Hematopoietic multipotent progenitor cell treated with erythropoietin and hydrocortisone succinate and interleukin-3 and kit ligand, for 8 days (in vitro differentiated cells): ENCODE data around the gene NUMB.

Experiments
- DNase-seq: peaks from one replicate; pipeline ENCODE4 v3.0.0-alpha.2; 2015

NUMB gene

DNA sequence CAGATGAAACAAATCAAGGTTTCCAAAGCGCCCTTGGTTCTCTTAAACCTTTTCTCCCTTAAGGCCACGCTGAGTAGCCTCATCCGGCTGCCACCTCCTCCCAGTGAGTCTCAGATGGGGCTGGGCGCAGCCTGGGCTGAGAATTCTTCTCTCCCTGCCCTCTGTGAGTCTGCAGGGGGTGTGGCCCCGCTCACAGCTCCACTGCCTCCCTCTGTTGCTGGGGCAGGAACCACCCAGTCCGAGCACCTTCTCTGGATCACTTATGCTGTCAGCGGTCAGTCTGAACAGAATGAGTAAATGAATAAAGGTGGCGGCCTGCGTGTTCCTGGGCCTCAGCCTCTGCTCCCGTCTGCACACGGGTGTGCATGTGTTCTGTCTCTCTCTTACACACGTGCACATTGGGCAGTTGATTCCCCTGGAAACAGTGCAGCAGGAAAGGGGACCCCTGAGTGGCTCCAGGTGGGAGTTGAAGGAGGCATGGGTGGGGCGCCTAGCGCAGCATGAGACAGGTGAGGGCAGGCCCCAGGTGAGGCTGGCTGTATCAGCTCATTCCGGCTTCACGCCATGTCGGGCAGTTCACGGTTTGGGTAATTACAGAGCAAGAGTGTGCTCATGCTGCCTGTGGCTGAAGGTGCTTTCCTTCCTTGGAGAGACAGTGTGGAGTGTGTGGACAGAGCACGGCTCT, 216.7 kb downstream of the NUMB start:
- DNase-seq: no peak

DNA sequence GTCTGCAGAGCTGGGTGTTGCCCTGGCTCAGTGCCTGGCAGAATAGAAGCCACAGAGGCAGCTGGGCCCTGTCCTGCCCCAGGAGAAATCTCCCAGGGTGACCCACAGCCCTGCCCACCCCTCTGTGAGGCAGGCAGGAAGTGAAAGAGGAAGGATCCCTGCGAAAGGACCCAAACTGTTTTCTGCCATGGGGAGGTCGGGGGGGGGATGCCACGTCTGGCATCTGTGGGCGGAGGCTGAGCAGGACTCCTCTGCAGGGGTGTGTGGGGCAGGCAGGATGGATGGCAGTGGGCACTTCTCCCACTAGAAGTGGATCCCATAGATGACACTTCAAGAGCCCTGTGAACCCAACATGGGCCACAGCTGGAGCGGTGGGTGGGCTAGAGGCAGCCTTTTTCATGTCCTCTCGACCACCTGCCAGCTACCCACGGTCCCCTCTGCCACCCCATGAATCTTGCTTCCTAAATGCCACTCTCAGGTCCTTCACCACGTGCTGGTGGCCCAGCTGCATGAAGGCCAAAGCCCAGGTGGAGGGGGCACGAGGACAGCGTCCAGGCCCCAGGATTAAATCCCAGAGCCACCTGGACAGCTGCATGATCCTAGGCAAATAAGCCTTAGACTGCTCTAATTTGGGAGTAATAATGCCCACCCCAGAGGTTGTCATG, 217.4 kb downstream of the NUMB start:
- DNase-seq: no peak

GRCh38 chr14:73239393-73240241, 218.7 kb downstream of the NUMB start:
- no peak for DNase-seq

GRCh38 chr14:73238941-73239340, 219.4 kb downstream of the NUMB start:
- no peak for DNase-seq

DNA sequence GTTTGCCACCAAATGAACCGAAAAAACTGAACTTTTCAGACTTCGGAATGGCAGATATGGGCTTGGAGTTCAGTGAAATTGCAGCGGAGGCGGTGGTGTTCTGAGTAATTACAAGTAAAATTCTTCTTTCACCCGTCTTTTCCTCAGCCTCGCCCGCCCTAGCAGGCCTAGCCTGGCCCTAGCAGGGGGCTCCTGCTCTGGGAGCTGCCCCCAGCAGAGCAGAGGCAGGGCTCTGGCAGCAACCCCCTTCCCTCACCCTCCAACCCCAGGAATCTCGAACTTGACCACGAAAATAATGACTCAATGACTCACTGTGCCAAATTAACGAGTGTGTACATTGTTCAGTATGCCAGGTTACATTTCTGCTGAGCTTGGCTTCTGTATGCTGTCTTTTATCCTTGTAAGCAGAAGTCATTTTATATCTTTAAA, 219.9 kb downstream of the NUMB start:
- DNase-seq: no peak

DNA sequence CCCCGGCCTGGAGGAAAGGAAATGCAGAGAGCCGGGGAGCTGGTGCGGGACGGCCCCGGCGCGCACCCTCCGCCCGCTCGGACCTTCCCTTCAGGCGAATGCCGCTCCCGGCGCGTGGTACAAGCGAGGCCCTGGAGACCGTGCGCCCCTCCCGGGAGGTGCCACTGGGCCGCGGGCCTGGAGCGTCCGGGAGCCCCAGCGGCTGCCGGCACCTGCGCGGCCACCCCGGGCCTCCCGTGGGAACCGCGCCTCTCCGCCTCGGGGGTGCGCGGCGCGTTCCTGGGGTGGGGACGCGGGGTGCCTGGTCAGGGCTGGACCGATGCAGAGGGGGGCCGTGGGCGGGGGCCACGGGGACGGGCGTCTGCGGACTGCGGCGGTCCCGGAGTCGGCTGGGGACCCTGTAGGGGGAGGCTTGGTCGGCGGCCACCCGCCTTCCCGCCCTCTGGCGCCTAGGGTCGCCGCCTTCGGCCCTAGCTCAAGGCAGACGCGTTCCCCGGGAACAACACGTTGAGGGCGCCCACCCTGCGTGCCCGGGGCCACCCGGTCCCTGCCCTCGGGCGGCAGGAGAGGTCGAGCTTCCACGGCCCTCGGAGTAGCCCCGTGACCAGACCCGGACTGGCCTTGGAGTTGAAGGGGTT, 220.4 kb downstream of the NUMB start:
- DNase-seq: no peak

DNA sequence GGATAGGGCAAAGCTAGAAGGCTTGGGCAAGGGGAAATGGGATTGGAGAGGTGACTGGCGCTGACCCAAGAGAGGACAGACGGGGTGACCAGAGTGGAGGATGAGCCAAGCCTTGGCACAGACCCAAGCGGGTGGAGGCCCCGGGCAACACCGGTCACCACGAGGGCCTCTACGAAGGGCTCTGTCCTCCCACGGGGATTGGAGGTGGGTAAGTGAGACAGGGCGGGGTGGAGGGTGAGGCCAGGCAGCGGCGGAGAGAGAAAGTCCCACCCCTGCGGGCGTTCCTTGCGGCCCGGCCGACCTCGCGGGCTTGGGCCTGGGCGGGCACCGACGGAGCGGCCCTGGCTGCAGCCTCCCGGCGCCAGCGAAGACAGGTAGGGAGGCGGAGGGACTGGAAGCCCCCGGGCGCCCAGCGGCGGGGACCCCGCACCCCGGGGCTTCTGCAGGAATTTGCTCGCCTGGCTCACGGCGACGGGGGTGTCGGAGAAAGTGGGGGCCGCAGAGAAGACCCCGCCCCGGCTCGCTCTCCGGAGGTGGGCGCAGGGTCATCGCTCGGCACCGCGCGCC, 221.0 kb downstream of the NUMB start, which contains the start of gene PAPLN:
Gene PAPLN, plus strand, starts transcription at position 288 of the 567 bp plus-strand sequence. CDS start 2,273 bp downstream, outside the sequence.
- peak; percentile 25 for DNase-seq

- DNase-seq: no peak
Observed at GRCh38 chr14:73236752-73237218, 221.6 kb downstream of the NUMB start.

GRCh38 chr14:73236157-73236556, 222.2 kb downstream of the NUMB start:
- no peak for DNase-seq

GRCh38 chr14:73235531-73236155, 222.7 kb downstream of the NUMB start:
- no peak for DNase-seq

DNA sequence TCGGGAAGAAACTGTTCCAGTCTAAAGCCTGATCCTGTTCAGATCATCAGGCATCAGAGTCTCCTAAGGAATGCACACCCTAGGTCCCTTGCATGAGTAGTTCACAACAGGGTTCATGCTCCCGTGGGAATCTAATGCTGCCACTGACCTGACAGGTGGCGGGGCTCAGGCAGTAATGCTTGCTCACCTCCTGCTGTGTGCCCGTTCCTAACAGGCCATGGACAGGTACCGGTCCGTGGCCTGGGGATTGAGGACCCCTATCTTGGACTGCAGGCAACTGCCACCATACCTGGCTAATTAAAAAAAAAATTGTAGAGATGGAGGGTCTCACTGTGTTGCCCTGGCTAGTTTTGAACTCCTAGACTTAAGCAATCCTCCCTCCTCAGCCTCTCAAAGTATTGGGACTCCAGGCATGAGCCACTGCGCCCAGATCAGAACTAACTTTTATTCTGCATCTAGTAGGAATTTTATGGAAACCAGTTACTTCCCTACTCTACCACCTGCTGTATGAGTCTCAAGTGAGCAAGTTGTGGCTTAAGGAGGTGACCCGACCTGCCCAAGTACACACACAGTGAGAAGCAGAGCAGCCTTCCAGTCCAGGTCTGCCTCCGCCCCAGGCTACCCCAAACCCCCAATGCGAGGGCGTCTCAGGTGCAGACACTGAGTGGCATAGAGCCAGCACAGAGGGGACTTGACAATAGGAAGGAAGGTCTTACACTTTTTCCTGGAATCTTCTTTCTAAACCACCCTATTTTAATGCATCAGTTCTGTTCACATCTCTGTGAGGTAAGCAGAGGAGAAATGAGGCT, 223.6 kb downstream of the NUMB start:
- no peak for DNase-seq

DNA sequence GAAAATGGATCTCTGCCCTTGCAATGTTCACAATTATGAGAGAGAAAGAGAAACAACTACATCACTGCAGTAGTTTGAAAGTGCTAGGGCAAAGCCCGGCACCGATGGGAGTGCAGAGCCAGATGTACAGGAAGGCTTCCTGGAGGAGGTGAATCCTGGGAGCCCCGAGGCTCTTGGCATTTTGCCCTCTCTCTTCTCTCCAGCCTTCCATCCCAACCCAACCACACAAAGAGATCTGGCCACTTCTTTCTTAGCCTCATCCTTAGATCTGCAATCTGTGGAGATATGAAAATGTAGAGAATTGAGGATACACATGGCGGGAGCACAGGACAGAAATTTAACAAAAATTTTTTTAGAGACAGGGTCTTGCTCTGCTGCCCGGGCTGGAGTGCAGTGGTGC, 224.3 kb downstream of the NUMB start:
- no peak for DNase-seq

DNA sequence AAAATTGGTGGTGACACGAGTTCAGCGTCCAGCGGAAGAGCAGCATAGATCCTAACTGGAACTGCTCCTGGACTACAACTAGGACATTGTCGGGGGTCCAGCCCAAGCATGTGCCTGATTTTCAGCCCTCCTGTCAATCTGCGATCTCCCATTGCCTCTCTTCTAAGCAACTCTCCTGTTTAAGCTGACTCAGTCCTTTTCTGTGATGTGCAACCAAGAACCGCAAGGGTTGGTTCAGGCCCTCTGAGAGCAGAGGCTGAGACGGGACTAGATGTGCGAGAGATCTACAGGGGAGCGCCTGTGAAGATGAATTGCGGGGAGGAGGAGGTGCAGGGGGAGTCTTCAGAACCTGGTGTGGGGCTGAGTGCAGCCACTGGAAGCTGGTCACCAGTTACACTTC, 224.8 kb downstream of the NUMB start:
- DNase-seq: no peak

DNA sequence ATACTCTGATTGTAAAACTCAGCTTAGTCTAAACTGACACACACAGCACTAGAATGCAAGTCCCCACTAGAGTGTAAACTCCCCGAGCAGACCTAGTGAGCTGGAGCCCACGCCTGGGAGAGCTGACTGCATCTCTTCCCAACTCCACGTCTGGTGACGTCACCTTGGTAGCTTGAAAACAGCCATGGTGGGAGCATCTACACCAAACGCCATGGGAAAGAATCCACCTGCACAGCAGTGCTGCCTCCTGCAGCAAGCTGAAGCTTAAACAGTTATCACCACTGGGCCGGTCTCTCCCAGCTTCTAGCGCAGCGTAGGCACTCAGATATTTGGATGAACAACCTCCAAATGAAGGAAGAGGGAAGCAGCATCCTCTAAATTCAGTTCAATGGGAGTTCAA, 225.4 kb downstream of the NUMB start:
- no peak for DNase-seq

GRCh38 chr14:73231981-73232851, 226.1 kb downstream of the NUMB start:
- peak; percentile 16 for DNase-seq

- no peak for DNase-seq
Observed at GRCh38 chr14:73230051-73230450, 228.3 kb downstream of the NUMB start.

DNA sequence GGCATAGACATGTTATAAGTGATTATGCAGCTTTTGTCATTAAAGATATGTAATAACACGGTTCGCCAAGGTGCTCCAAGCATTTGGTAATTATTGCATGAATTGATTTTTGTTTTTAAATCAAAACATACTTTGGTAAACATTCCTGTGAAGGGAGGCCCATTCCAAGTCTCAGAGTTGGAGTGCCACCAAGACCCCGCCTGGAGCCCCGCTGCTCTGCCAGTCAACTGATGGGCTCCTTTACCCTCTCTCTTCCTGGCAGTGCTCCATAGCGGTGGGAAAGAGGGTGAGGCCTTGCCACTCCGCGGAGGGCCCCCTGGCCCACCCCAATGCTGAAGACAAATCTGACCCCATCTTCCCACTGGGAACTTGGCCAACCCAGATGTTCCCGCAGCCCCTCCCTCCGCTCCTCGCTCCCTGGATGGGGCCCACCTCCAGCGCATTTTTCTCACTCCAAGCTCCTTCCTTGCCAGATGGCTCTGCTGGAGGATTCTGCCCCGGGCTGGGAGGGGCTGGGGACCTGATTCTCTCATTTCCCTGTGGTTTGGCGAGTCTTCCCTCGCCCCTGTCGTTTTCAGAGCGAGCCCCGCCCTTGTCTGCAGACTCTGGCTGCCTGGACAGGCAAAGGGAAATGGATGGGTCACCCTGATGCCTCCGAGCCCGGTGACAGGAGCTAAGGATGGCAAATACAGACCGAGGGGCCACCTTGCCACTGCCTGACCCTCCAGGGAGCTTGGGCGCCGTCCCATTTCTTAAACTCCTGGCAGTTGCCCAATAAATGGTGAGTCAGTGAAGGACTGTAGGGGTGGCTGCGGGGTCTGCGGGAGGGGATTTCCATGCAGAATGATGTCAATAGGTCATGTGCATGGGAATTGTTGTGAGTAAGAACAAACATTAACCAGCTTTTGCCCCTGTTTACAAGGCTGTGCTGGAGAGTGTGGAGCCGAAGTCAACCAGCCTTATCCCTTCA, 230.2 kb downstream of the NUMB start:
- no peak for DNase-seq

DNA sequence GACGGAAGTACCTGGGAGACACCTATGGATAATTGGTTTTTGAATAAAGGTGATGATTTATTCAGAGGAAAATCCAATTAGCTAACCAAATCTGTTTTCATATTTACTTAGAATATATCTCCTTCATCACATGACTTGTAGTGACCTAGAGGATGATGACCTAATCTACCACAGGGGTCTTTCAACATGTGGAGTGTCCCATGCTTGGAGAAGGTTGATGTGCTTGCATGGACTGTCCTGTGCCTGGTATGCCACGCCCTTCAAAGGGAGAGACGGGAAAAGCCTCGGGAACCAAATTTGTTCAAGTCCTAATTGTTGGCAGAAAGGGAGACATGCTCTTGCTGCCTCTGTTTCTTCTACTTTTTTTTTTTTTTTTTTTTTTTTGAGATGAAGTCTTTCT, 232.8 kb downstream of the NUMB start:
- no peak for DNase-seq
